K562 (cell line): ENCODE measurements around the gene CEBPB. TPM values are rescaled to one million over a fixed set of nuclear protein-coding genes. Genes with fewer than 3 reads are reported as not detected.

Experiments
- ADNP ChIP-seq: fragments of 200-800 bp; sonication (Bioruptor generic); IDR thresholded peaks from 2 replicates; pipeline ENCODE4 v1.6.1; 2016; ENCODE audit warnings: missing genetic modification characterization, missing compliant biosample characterization
- BHLHE40 ChIP-seq: IDR thresholded peaks from 2 replicates; pipeline ENCODE4 v1.6.1; 2011; ENCODE audit warnings: low read length, improper control_type of control experiment
- CREB1 ChIP-seq, 2 experiments: sonication (generic) in 1 of 2; formaldehyde crosslinking in 1 of 2; IDR thresholded peaks; 2 replicates each; pipeline versions ENCODE4 v1.6.1 to v1.8.0; 2012 to 2022; ENCODE audit warnings: inconsistent platforms in 1 of 2, mild to moderate bottlenecking in 1 of 2, missing genetic modification reagents in 1 of 2, moderate library complexity in 1 of 2
- ELF4 ChIP-seq: fragments of 450-650 bp; formaldehyde crosslinking; IDR thresholded peaks from 2 replicates; pipeline ENCODE4 v1.4.0; 2022; ENCODE audit warnings: missing genetic modification characterization
- EP300 ChIP-seq: IDR thresholded peaks from 2 replicates; pipeline ENCODE4 v1.6.1; 2012; ENCODE audit warnings: low read length, improper control_type of control experiment
- L3MBTL2 ChIP-seq: fragments of 450-650 bp; IDR thresholded peaks from 2 replicates; pipeline ENCODE4 v1.6.1; 2016; ENCODE audit warnings: mild to moderate bottlenecking, moderate library complexity
- MEF2D ChIP-seq: conservative IDR thresholded peaks from 2 replicates; pipeline ENCODE4 v1.6.1; 2016; ENCODE audit warnings: low read depth, missing genetic modification characterization, missing compliant biosample characterization
- POLR2AphosphoS5 ChIP-seq: IDR thresholded peaks from 2 replicates; pipeline ENCODE4 v1.6.1; 2011; ENCODE audit warnings: mild to moderate bottlenecking, low read depth, low read length, moderate library complexity; ENCODE audit not compliant: control insufficient read depth, insufficient read depth
- ZMIZ1 ChIP-seq, 2 experiments: fragments of 150-350 bp in 1 of 2; IDR thresholded peaks; 2 replicates each; pipeline ENCODE4 v1.6.1; 2012 to 2016; ENCODE audit warnings: low read depth in 2 of 2, low read length in 2 of 2, mild to moderate bottlenecking in 1 of 2, moderate library complexity in 1 of 2
- polyA plus RNA-seq, 8 experiments: library from polyadenylated mRNA; depleted of rRNA in 4 of 8; stranded (reverse) in 5 of 8; unstranded in 3 of 8; fragments of >200 nt; fragmentation: Nextera tagmentation in 2 of 8; fragmentation: Illumina TruSeq in 1 of 8; extraction: Ambion mirVana in 2 of 8; extraction: Trizol in 1 of 8; gene quantifications; 2 replicates each; pipeline versions ENCODE4 v1.2.1 to v1.2.3, GENCODE V29; 2011 to 2014; ENCODE audit warnings: inconsistent platforms in 1 of 8, missing spikeins in 1 of 8
- total RNA-seq, 7 experiments: library from RNA; depleted of rRNA in 6 of 7; stranded (reverse); fragments of >200 nt in 6 of 7; fragmentation: Illumina TruSeq in 2 of 7; extraction: Trizol in 2 of 7; gene quantifications; 2 replicates each; pipeline versions ENCODE4 v1.2.1 to v1.2.3, GENCODE V29; 2011 to 2021; ENCODE audit warnings: low replicate concordance in 1 of 7
- TF ChIP-seq, protein P1 (sequence below): sonication (generic); formaldehyde crosslinking; IDR thresholded peaks from 2 replicates; pipeline ENCODE4 v1.5.0; 2020; ENCODE audit warnings: missing genetic modification reagents
- TF ChIP-seq, protein P2 (sequence below): sonication (generic); formaldehyde crosslinking; IDR thresholded peaks from 2 replicates; pipeline ENCODE4 v1.9.0; 2022; ENCODE audit warnings: mild to moderate bottlenecking, missing genetic modification reagents

The CEBPB gene
- total and polyA plus RNA-seq, 9 of the 15 experiments (the other 6 are each of a cell fraction or from before 2014, with no cell fraction given) = 1.2 to 72.6 (median 7.8) TPM

DNA sequence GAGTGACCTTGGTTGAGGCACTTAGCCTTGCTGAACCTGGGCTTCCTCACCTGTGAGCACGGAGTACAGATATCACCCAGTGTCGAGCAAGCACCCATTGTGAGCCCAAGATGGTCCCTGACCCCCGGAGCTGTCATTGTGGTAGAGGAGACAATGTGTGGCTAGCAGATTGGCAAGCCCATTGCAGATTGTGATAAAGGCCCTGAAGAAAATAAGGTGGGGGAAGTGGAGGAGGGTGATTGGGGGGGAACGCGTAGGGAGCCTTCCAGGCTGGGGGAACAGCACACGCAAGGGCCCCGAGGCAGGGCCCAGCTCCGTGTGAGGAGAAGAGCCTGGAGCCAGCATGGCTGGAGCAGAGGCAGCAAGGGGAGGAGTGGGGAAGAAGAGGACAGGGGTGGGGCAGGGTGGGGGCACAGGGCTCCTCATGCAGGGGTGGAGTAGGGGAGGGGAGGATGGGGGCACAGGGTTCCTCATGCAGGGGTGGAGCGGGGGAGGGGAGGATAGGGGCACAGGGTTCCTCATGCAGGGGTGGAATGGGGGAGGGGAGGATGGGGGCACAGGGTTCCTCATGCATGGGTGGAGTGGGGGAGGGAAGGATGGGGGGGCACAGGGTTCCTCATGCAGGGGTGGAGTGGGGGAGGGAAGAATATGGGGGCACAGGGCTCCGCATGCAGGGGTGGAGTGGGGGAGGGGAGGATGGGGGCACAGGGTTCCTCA lies 7.0 kb downstream of the CEBPB start (continued):
- TF ChIP-seq, protein P1, sequence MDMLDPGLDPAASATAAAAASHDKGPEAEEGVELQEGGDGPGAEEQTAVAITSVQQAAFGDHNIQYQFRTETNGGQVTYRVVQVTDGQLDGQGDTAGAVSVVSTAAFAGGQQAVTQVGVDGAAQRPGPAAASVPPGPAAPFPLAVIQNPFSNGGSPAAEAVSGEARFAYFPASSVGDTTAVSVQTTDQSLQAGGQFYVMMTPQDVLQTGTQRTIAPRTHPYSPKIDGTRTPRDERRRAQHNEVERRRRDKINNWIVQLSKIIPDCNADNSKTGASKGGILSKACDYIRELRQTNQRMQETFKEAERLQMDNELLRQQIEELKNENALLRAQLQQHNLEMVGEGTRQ (CRISPR knock-in tag) = no peak
- TF ChIP-seq ZMIZ1 (IDR thresholded peaks at IDR 0.05; ENCODE audit: low read depth in 2 of 2, low read length in 2 of 2) (peak in 1 of 2 experiments; percentile 41; a peak in 1 of 4 replicates), BHLHE40 (0 out of 2 replicates have a peak, but pooled peaks have one; percentile 9), EP300 (peak; percentile 6; the same call in 1 of the 2 replicates), MEF2D (tag) (no peak), ELF4 (CRISPR knock-in tag) (peak; percentile 47; the same call in 1 of the 2 replicates), L3MBTL2 (no peak), CREB1 (IDR thresholded peaks at IDR 0.05) (peak; percentile 41; the same call in 1 of the 2 replicates), CREB1 (CRISPR knock-in tag; IDR thresholded peaks at IDR 0.05) (no peak), POLR2AphosphoS5 (peak; percentile 73), ADNP (no peak)
- TF ChIP-seq, protein P2, sequence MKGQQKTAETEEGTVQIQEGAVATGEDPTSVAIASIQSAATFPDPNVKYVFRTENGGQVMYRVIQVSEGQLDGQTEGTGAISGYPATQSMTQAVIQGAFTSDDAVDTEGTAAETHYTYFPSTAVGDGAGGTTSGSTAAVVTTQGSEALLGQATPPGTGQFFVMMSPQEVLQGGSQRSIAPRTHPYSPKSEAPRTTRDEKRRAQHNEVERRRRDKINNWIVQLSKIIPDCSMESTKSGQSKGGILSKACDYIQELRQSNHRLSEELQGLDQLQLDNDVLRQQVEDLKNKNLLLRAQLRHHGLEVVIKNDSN = 0 out of 2 replicates have a peak, but pooled peaks have one; percentile 12
- TF ChIP-seq, all 486 proteins: peak for 48
